GM13977 (cell line): ENCODE measurements around the gene SERPINH1.

Experiments used
- DNase-seq: peaks from one replicate; pipeline ENCODE4 v3.0.0; 2012; ENCODE audit warnings: low spot score
- CTCF ChIP-seq: IDR thresholded peaks from 2 replicates; pipeline ENCODE4 v1.5.1; 2012; ENCODE audit warnings: mild to moderate bottlenecking, control low read depth; ENCODE audit not compliant: insufficient read depth; ENCODE audit errors: extremely low read depth, missing control alignments
- in situ Hi-C: fragments of 300-500 bp; cut with MboI; formaldehyde crosslinking; loops from one replicate; pipeline ENCODE4 v1.12.0; 2022; ENCODE audit warnings: low sequenced_read_pairs, low pct_unique_long_range_greater_than_20kb, mixed read lengths, inconsistent platforms; ENCODE audit not compliant: unreplicated experiment

The SERPINH1 gene

GRCh38 chr11:75593286-75593915 is 31.3 kb downstream of the SERPINH1 start:
- DNase-seq: no peak
- in situ Hi-C loops: no loop called here
- no peak for TF ChIP-seq CTCF

GRCh38 chr11:75594211-75594610 is 32.2 kb downstream of the SERPINH1 start:
- in situ Hi-C loops: no loop called here

DNA sequence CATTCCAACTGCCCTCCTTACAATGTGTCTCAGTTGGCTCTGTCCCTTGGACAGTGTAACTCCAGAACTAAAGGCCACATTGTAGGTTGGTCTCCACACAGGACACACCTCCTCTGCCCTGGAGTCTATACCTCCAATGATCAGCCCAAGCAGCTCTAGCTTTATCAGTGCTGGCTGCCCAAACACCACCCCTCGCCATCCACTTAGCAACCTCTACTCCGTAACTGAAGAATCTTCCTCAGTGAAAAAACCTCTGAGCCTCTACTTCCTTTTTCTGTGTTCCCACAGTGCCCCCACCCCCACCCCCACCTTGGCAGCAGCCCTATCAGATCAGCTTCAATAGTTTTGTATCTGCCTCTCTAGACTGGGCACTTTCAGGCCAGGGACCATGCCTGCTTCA is 33.4 kb downstream of the SERPINH1 start:
- in situ Hi-C loops: no loop called here
- no peak for DNase-seq
- no peak for TF ChIP-seq CTCF

More at GRCh38 chr11:75594211-75594610, 32.2 kb downstream of the SERPINH1 start:
- no peak for DNase-seq
- TF ChIP-seq CTCF: no peak

DNA sequence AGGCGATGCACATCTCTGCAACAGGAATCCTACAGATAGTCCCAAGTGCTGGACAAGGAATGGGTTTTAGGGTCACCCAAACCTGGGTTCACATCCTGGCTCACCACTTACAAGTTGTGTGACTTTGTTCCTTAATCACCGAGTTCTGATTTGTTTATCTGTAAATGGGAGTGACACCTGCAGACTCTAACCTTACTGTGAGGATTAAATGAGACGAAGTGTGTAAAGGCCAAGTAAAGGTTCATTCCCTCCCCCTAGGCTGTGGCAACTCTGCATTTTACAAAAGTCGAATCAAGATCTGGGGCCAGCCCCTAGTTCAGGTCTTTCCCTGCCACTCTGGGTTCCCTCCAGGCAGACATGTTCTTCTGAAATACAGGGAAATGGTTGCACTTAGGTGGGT is 34.9 kb downstream of the SERPINH1 start:
- DNase-seq: no peak
- in situ Hi-C loops: no loop called here
- TF ChIP-seq CTCF: no peak

DNA sequence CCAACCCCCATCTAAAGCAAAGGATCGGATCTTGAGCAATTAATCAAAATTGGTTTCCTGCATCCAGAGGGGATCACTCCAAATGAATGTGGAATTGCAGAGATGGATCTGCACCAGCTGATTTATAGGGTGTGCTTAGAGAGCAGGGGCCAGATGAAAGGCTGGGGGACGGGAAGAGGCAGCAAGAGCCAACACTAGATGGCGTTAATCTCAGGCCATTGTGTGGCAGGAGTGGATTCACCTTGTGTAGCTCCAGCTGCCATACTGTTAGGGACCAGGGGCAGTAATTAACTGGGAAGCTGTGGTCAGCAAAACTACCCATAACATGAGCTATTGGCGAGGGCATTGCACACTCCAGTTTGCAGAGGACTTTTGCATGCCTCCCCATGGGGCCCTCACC is 35.6 kb downstream of the SERPINH1 start:
- peak; percentile 70 for TF ChIP-seq CTCF
- peak; percentile 66 for DNase-seq
- in situ Hi-C loops: no loop called here

GRCh38 chr11:75598264-75598663 is 36.2 kb downstream of the SERPINH1 start:
- TF ChIP-seq CTCF: no peak
- no peak for DNase-seq
- in situ Hi-C loops: no loop called here
